DMS 273 (cell line): Measurements from ENCODE around the gene KCTD10.
"Not testable (repeated sequence)": the region's sequence is repeated elsewhere in the genome, so short reads cannot be mapped to it uniquely, and the experiment has no call there.

ENCODE experiments used
- DNase-seq: peaks from one replicate; lab custom pipeline; 2025; ENCODE audit not compliant: unreplicated experiment; lab: John Stamatoyannopoulos, UW

KCTD10 gene

GRCh38 chr12:109423392-109423791 lies 53.7 kb downstream of the KCTD10 start:
- DNase-seq: no peak

- DNase-seq: no peak
These were observed 54.8 kb downstream of the KCTD10 start for GRCh38 chr12:109422251-109422650.

- DNase-seq: no peak
These were observed 55.6 kb downstream of the KCTD10 start for GRCh38 chr12:109421355-109422087.

- peak; percentile 92 for DNase-seq
These were observed 58.1 kb downstream of the KCTD10 start for GRCh38 chr12:109418848-109419480.

GRCh38 chr12:109406147-109406546 lies 71.0 kb downstream of the KCTD10 start:
- not testable (repeated sequence) for DNase-seq

GRCh38 chr12:109404841-109405240 lies 72.3 kb downstream of the KCTD10 start:
- not testable (repeated sequence) for DNase-seq
